ENCODE results near the gene VGLL4. TPM values are rescaled to one million over a fixed set of nuclear protein-coding genes. Genes with fewer than 3 reads are reported as not detected.

Gene VGLL4
- polyA plus RNA-seq, 1 donor, result 49.6 TPM

- H3K4me3 ChIP-seq (ENCODE audit: low read length), result no peak overlapping the region
- H3K9me3 ChIP-seq (ENCODE audit: control insufficient read depth, low read depth, low read length), result no peaks in the 10 kb centered on the region
- no peak overlapping the region for H3K27ac ChIP-seq (ENCODE audit: low read length)
- no peaks in the 10 kb centered on the region for H3K27me3 ChIP-seq (ENCODE audit: control insufficient read depth, insufficient read depth, low read length)
- peak; percentile 34 for DNase-seq
- peaks cover 61% of the 10 kb centered on the region for H3K36me3 ChIP-seq (ENCODE audit: control insufficient read depth, insufficient read depth, low read length)
- H3K4me1 ChIP-seq (ENCODE audit: control insufficient read depth, insufficient read depth, low read length), result peaks cover 6% of the 10 kb centered on the region
- no CpG with 5 or more reads among the region's 16 CpGs for WGBS (ENCODE audit: insufficient coverage, low lambda C conversion rate)
Measured at GRCh38 chr3:11556851-11557644, 86.7 kb downstream of the VGLL4 start.

GRCh38 chr3:11555881-11556633 is 87.7 kb downstream of the VGLL4 start:
- H3K4me3 ChIP-seq (ENCODE audit: low read length), result no peak overlapping the region
- no peak overlapping the region for H3K27ac ChIP-seq (ENCODE audit: low read length)
- no peak for DNase-seq
- H3K9me3 ChIP-seq (ENCODE audit: control insufficient read depth, low read depth, low read length), result no peaks in the 10 kb centered on the region
- H3K36me3 ChIP-seq (ENCODE audit: control insufficient read depth, insufficient read depth, low read length), result peaks cover 58% of the 10 kb centered on the region
- H3K4me1 ChIP-seq (ENCODE audit: control insufficient read depth, insufficient read depth, low read length), result peaks cover 6% of the 10 kb centered on the region
- 87% methylated on average over 4 of the region's 23 CpGs for WGBS (ENCODE audit: insufficient coverage, low lambda C conversion rate)
- H3K27me3 ChIP-seq (ENCODE audit: control insufficient read depth, insufficient read depth, low read length), result no peaks in the 10 kb centered on the region

- peaks cover 6% of the 10 kb centered on the region for H3K4me1 ChIP-seq (ENCODE audit: control insufficient read depth, insufficient read depth, low read length)
- DNase-seq, result no peak
- peaks cover 53% of the 10 kb centered on the region for H3K36me3 ChIP-seq (ENCODE audit: control insufficient read depth, insufficient read depth, low read length)
- H3K9me3 ChIP-seq (ENCODE audit: control insufficient read depth, low read depth, low read length), result no peaks in the 10 kb centered on the region
- no peak overlapping the region for H3K27ac ChIP-seq (ENCODE audit: low read length)
- H3K4me3 ChIP-seq (ENCODE audit: low read length), result no peak overlapping the region
- H3K27me3 ChIP-seq (ENCODE audit: control insufficient read depth, insufficient read depth, low read length), result no peaks in the 10 kb centered on the region
- no CpG with 5 or more reads among the region's 13 CpGs for WGBS (ENCODE audit: insufficient coverage, low lambda C conversion rate)
Measured at GRCh38 chr3:11555211-11555782, 88.4 kb downstream of the VGLL4 start.

GRCh38 chr3:11554666-11555065 is 89.0 kb downstream of the VGLL4 start:
- no peak for DNase-seq
- Histone ChIP-seq H3K9me3 (ENCODE audit: control insufficient read depth, low read depth, low read length) (no peaks in the 10 kb centered on the region), H3K27ac (ENCODE audit: low read length) (no peak overlapping the region), H3K4me3 (ENCODE audit: low read length) (no peak overlapping the region), H3K4me1 (ENCODE audit: control insufficient read depth, insufficient read depth, low read length) (peaks cover 6% of the 10 kb centered on the region), H3K36me3 (ENCODE audit: control insufficient read depth, insufficient read depth, low read length) (peaks cover 50% of the 10 kb centered on the region), H3K27me3 (ENCODE audit: control insufficient read depth, insufficient read depth, low read length) (no peaks in the 10 kb centered on the region)
- no CpG with 5 or more reads among the region's 12 CpGs for WGBS (ENCODE audit: insufficient coverage, low lambda C conversion rate)

- no peak overlapping the region for H3K27ac ChIP-seq (ENCODE audit: low read length)
- no peak overlapping the region for H3K4me3 ChIP-seq (ENCODE audit: low read length)
- no CpG with 5 or more reads among the region's 3 CpGs for WGBS (ENCODE audit: insufficient coverage, low lambda C conversion rate)
- DNase-seq, result no peak
- H3K36me3 ChIP-seq (ENCODE audit: control insufficient read depth, insufficient read depth, low read length), result peaks cover 46% of the 10 kb centered on the region
- no peaks in the 10 kb centered on the region for H3K27me3 ChIP-seq (ENCODE audit: control insufficient read depth, insufficient read depth, low read length)
- H3K9me3 ChIP-seq (ENCODE audit: control insufficient read depth, low read depth, low read length), result no peaks in the 10 kb centered on the region
- H3K4me1 ChIP-seq (ENCODE audit: control insufficient read depth, insufficient read depth, low read length), result peaks cover 6% of the 10 kb centered on the region
Measured at GRCh38 chr3:11554236-11554610, 89.5 kb downstream of the VGLL4 start.

- no CpG with 5 or more reads among the region's 17 CpGs for WGBS (ENCODE audit: insufficient coverage, low lambda C conversion rate)
- H3K27ac ChIP-seq (ENCODE audit: low read length), result no peak overlapping the region
- H3K36me3 ChIP-seq (ENCODE audit: control insufficient read depth, insufficient read depth, low read length), result peaks cover 40% of the 10 kb centered on the region
- H3K4me3 ChIP-seq (ENCODE audit: low read length), result no peak overlapping the region
- H3K4me1 ChIP-seq (ENCODE audit: control insufficient read depth, insufficient read depth, low read length), result peaks cover 6% of the 10 kb centered on the region
- H3K9me3 ChIP-seq (ENCODE audit: control insufficient read depth, low read depth, low read length), result no peaks in the 10 kb centered on the region
- DNase-seq, result no peak
- no peaks in the 10 kb centered on the region for H3K27me3 ChIP-seq (ENCODE audit: control insufficient read depth, insufficient read depth, low read length)
Measured at GRCh38 chr3:11553436-11554235, 90.1 kb downstream of the VGLL4 start.

GRCh38 chr3:11552289-11553264 is 91.1 kb downstream of the VGLL4 start:
- no peak overlapping the region for H3K4me3 ChIP-seq (ENCODE audit: low read length)
- H3K27ac ChIP-seq (ENCODE audit: low read length), result no peak overlapping the region
- no peaks in the 10 kb centered on the region for H3K27me3 ChIP-seq (ENCODE audit: control insufficient read depth, insufficient read depth, low read length)
- peaks cover 6% of the 10 kb centered on the region for H3K4me1 ChIP-seq (ENCODE audit: control insufficient read depth, insufficient read depth, low read length)
- H3K9me3 ChIP-seq (ENCODE audit: control insufficient read depth, low read depth, low read length), result no peaks in the 10 kb centered on the region
- WGBS (ENCODE audit: insufficient coverage, low lambda C conversion rate), result 100% methylated on average over 3 of the region's 16 CpGs
- H3K36me3 ChIP-seq (ENCODE audit: control insufficient read depth, insufficient read depth, low read length), result peaks cover 32% of the 10 kb centered on the region
- DNase-seq, result no peak

GRCh38 chr3:11551036-11551435 is 92.7 kb downstream of the VGLL4 start:
- no peaks in the 10 kb centered on the region for H3K4me1 ChIP-seq (ENCODE audit: control insufficient read depth, insufficient read depth, low read length)
- H3K27ac ChIP-seq (ENCODE audit: low read length), result no peak overlapping the region
- no peaks in the 10 kb centered on the region for H3K9me3 ChIP-seq (ENCODE audit: control insufficient read depth, low read depth, low read length)
- 97% methylated on average over 6 of the region's 17 CpGs for WGBS (ENCODE audit: insufficient coverage, low lambda C conversion rate)
- H3K27me3 ChIP-seq (ENCODE audit: control insufficient read depth, insufficient read depth, low read length), result no peaks in the 10 kb centered on the region
- peaks cover 26% of the 10 kb centered on the region for H3K36me3 ChIP-seq (ENCODE audit: control insufficient read depth, insufficient read depth, low read length)
- H3K4me3 ChIP-seq (ENCODE audit: low read length), result no peak overlapping the region
- DNase-seq, result no peak

- H3K4me3 ChIP-seq (ENCODE audit: low read length), result no peak overlapping the region
- H3K36me3 ChIP-seq (ENCODE audit: control insufficient read depth, insufficient read depth, low read length), result peaks cover 12% of the 10 kb centered on the region
- no CpG with 5 or more reads among the region's 9 CpGs for WGBS (ENCODE audit: insufficient coverage, low lambda C conversion rate)
- no peaks in the 10 kb centered on the region for H3K27me3 ChIP-seq (ENCODE audit: control insufficient read depth, insufficient read depth, low read length)
- no peak for DNase-seq
- no peaks in the 10 kb centered on the region for H3K4me1 ChIP-seq (ENCODE audit: control insufficient read depth, insufficient read depth, low read length)
- H3K9me3 ChIP-seq (ENCODE audit: control insufficient read depth, low read depth, low read length), result no peaks in the 10 kb centered on the region
- no peak overlapping the region for H3K27ac ChIP-seq (ENCODE audit: low read length)
Measured at GRCh38 chr3:11549580-11550140, 94.1 kb downstream of the VGLL4 start.
